Right lobe of liver (tissue), 6 donors: ENCODE data around the gene SFSWAP. TPM values are rescaled to one million over a fixed set of nuclear protein-coding genes. Genes with fewer than 3 reads are reported as not detected.

Experiments
- ATAC-seq, 4 donors: fragments of 200-7000 bp; cut with Tn5 transposase; one replicate each; pipeline ENCODE4 v1.9.1; 2020; ENCODE audit warnings: mild to moderate bottlenecking in 4 of 4, moderate library complexity in 4 of 4
- DNase-seq, 3 donors: peaks; one replicate each; pipeline ENCODE4 v3.0.0-alpha.2; 2020
- H3K27ac ChIP-seq, 3 donors: fragments of 200-600 bp; one replicate each; pipeline ENCODE4 v1.8.0; 2022
- H3K27me3 ChIP-seq, 2 donors: fragments of 200-600 bp; one replicate each; pipeline ENCODE4 v1.8.0; 2022
- H3K36me3 ChIP-seq, 4 donors: fragments of 200-600 bp; sonication (generic) in 1 of 4; one replicate each; pipeline versions ENCODE4 v1.5.1 to v1.8.0; 2017 to 2022; ENCODE audit warnings: control low read depth in 1 of 4
- H3K4me1 ChIP-seq, 4 donors: fragments of 200-600 bp; sonication (generic) in 1 of 4; one replicate each; pipeline versions ENCODE4 v1.5.1 to v1.8.0; 2017 to 2022; ENCODE audit warnings: control low read depth in 1 of 4
- H3K4me3 ChIP-seq, 3 donors: fragments of 200-600 bp; one replicate each; pipeline ENCODE4 v1.8.0; 2022
- H3K9me3 ChIP-seq, 4 donors: fragments of 200-600 bp; sonication (generic) in 1 of 4; one replicate each; pipeline versions ENCODE4 v1.5.1 to v1.8.0; 2017 to 2022; ENCODE audit warnings: control low read depth in 1 of 4
- CTCF ChIP-seq, 4 donors: fragments of 200-600 bp in 3 of 4; fragments of 450-650 bp in 1 of 4; IDR thresholded peaks; one replicate each; pipeline versions ENCODE4 v1.5.1 to v1.8.0; 2016 to 2022; ENCODE audit warnings: antibody characterized with exemption in 4 of 4, mild to moderate bottlenecking in 2 of 4
- POLR2A ChIP-seq: fragments of 450-650 bp; IDR thresholded peaks from one replicate; pipeline ENCODE4 v1.6.1; 2017; ENCODE audit warnings: antibody characterized with exemption, mild to moderate bottlenecking
- WGBS: methylation state at CpG from one replicate; pipeline ENCODE4 v1.1.6; 2018; ENCODE audit warnings: low coverage, low lambda C conversion rate; ENCODE audit not compliant: insufficient coverage; ENCODE audit errors: missing lambda C conversion rate; 5-methylcytosine and 5-hydroxymethylcytosine counted together
- intact Hi-C, 2 donors: fragments of 100-400 bp; cut with DNase I; formaldehyde crosslinking; loops; one replicate each; pipeline versions ENCODE4 v1.11.2 to v1.14.1; 2022
- total RNA-seq, 6 experiments: library from RNA; depleted of rRNA in 2 of 6; stranded (reverse); fragments of >200 nt in 2 of 6; fragmentation: NEBNext Ultra II Directional in 3 of 6; extraction: Animal tissue kit (Norgen Biotek cat#: 25700) in 3 of 6; gene quantifications; one replicate each; pipeline versions ENCODE4 v1.1.0 to v1.2.4, GENCODE V29; 2016 to 2023
- donor health status: DM: no; HTN: yes; CAD: no.
- donor health status: DM: no; HTN: no; CAD: no.
- donor health status: DM: no; HTN: no; CAD: no.
- donor health status: DM: no; HTN: yes; CAD: no.
- donor health status: DM: no; HTN: yes; CAD: no.

The SFSWAP gene
- total RNA-seq, 6 experiments from 2014 or later = 9.8 to 20.2 (median 13.1) TPM

- DNase-seq (no peak), ATAC-seq (no peak)
- H3K9me3 ChIP-seq = no peaks in the 10 kb centered on the region
- TF ChIP-seq CTCF (IDR thresholded peaks at IDR 0.05) (no peak), POLR2A (no peak)
- no peaks in the 10 kb centered on the region for H3K4me1 ChIP-seq
- no peak overlapping the region for H3K4me3 ChIP-seq
- intact Hi-C loops = no loop called here
- WGBS = 85% methylated on average over 1 of the region's 1 CpG
- no peaks in the 10 kb centered on the region for H3K27me3 ChIP-seq
- H3K36me3 ChIP-seq = peaks cover 5 to 75% (median 25%) of the 10 kb centered on the region in 4 donors
- no peak overlapping the region for H3K27ac ChIP-seq
These were observed 10.7 kb downstream of the SFSWAP start for GRCh38 chr12:131721548-131721947.

- DNase-seq = no peak
- Histone ChIP-seq H3K4me1 (no peaks in the 10 kb centered on the region), H3K27ac (no peak overlapping the region), H3K4me3 (no peak overlapping the region), H3K36me3 (peaks cover 0 to 78% (median 25%) of the 10 kb centered on the region in 4 donors), H3K9me3 (no peaks in the 10 kb centered on the region), H3K27me3 (no peaks in the 10 kb centered on the region)
- WGBS = 77% methylated on average over 4 of the region's 5 CpGs
- no peak for ATAC-seq
- no peak for TF ChIP-seq CTCF (IDR thresholded peaks at IDR 0.05)
- TF ChIP-seq POLR2A = no peak
- intact Hi-C loops = no loop called here
These were observed 12.6 kb downstream of the SFSWAP start for GRCh38 chr12:131723532-131723931.

GRCh38 chr12:131724534-131724933, 13.6 kb downstream of the SFSWAP start:
- Histone ChIP-seq H3K27ac (no peak overlapping the region), H3K9me3 (no peaks in the 10 kb centered on the region), H3K4me3 (no peak overlapping the region), H3K36me3 (peaks cover 0 to 78% (median 25%) of the 10 kb centered on the region in 4 donors), H3K27me3 (no peaks in the 10 kb centered on the region), H3K4me1 (no peaks in the 10 kb centered on the region)
- 77% methylated on average over 2 of the region's 2 CpGs for WGBS
- ATAC-seq = no peak
- DNase-seq = no peak
- intact Hi-C loops = no loop called here
- TF ChIP-seq CTCF (IDR thresholded peaks at IDR 0.05) = no peak
- TF ChIP-seq POLR2A = no peak

GRCh38 chr12:131725503-131725902, 14.6 kb downstream of the SFSWAP start:
- ATAC-seq = no peak
- no peaks in the 10 kb centered on the region for H3K4me1 ChIP-seq
- no peaks in the 10 kb centered on the region for H3K9me3 ChIP-seq
- no peaks in the 10 kb centered on the region for H3K27me3 ChIP-seq
- H3K27ac ChIP-seq = no peak overlapping the region
- DNase-seq = no peak
- intact Hi-C loops = no loop called here
- no peak overlapping the region for H3K4me3 ChIP-seq
- H3K36me3 ChIP-seq = peaks cover 0 to 78% (median 31%) of the 10 kb centered on the region in 4 donors
- 90% methylated on average over 11 of the region's 11 CpGs for WGBS
- TF ChIP-seq CTCF (IDR thresholded peaks at IDR 0.05) (no peak), POLR2A (no peak)

- ATAC-seq = no peak
- Histone ChIP-seq H3K27ac (no peak overlapping the region), H3K27me3 (no peaks in the 10 kb centered on the region), H3K36me3 (peaks cover 0 to 87% (median 40%) of the 10 kb centered on the region in 4 donors), H3K4me1 (no peaks in the 10 kb centered on the region), H3K4me3 (no peak overlapping the region), H3K9me3 (no peaks in the 10 kb centered on the region)
- TF ChIP-seq CTCF (IDR thresholded peaks at IDR 0.05) (no peak), POLR2A (no peak)
- no peak for DNase-seq
- 94% methylated on average over 7 of the region's 8 CpGs for WGBS
- intact Hi-C loops = no loop called here
These were observed 17.8 kb downstream of the SFSWAP start for GRCh38 chr12:131728720-131729119.
